Measurements from ENCODE around the gene TBC1D14. TPM values are rescaled to one million over a fixed set of nuclear protein-coding genes. Genes with fewer than 3 reads are reported as not detected.

Gene TBC1D14
- polyA plus RNA-seq, 1 of the 3 experiments (the other 2 are of a cell fraction): 39.5 TPM

DNA sequence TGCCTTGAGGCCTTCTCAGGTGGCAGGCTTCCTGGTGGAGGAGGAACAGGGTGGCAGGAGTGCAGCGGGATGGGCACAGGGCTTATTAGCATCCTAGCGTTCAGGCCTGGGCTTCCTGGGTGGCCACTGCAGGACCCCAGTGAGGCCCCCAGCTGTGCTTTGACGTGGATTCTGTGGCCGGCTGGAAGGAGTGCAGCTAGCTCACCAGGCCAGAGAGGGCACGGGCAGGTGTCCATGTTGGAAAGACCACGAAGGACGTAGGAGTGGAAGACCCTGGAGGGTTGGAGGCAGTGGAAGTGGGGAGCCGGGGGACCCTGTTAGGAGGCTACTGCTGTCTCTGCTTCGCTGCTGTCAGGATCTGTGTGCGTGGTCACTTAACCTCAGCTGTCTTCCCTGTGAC, 120.3 kb downstream of the TBC1D14 start (continued):
- TF ChIP-seq, protein P1, sequence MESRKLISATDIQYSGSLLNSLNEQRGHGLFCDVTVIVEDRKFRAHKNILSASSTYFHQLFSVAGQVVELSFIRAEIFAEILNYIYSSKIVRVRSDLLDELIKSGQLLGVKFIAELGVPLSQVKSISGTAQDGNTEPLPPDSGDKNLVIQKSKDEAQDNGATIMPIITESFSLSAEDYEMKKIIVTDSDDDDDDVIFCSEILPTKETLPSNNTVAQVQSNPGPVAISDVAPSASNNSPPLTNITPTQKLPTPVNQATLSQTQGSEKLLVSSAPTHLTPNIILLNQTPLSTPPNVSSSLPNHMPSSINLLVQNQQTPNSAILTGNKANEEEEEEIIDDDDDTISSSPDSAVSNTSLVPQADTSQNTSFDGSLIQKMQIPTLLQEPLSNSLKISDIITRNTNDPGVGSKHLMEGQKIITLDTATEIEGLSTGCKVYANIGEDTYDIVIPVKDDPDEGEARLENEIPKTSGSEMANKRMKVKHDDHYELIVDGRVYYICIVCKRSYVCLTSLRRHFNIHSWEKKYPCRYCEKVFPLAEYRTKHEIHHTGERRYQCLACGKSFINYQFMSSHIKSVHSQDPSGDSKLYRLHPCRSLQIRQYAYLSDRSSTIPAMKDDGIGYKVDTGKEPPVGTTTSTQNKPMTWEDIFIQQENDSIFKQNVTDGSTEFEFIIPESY (IDR thresholded peaks at IDR 0.05; ENCODE audit: borderline replicate concordance, low read depth): no peak
- no peak for TF ChIP-seq POLR2AphosphoS5 (IDR thresholded peaks at IDR 0.05; ENCODE audit: low read depth, low read length)
- no peak for TF ChIP-seq MEF2A (IDR thresholded peaks at IDR 0.05; ENCODE audit: borderline replicate concordance, low read depth)

DNA sequence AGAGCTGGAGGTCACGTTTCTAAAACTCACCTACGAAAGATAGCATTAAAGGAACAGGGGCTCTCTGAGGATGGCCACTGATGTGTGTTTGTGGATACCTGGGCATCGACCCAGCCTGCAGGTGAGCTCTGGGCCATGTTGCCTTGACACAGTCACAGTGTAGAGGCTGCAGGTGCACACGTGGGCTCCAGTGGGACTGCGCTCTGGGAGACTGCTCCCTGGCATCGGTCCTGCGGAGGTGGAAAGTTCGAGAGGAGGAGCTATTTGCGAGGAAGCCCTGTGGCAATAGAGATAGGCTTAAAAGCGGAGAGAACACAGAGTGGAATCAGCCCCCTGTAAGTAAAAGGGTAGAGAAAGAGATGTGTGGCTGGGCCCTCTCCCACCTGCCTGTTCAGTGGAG, 121.2 kb downstream of the TBC1D14 start:
- no peaks in the 10 kb centered on the region for H4K20me1 ChIP-seq (ENCODE audit: insufficient read depth)
- peaks cover 5 to 20% of the 10 kb centered on the region in 2 experiments for H3K36me3 ChIP-seq (replicated peaks in 1 of 2; ENCODE audit: control insufficient read depth in 1 of 2, insufficient read depth in 2 of 2, low read length in 1 of 2)
- peaks cover 8% of the 10 kb centered on the region for H3F3A ChIP-seq (replicated peaks; ENCODE audit: insufficient read depth)
- CTCF ChIA-PET: interaction anchor here (0.8 to 2.3 kb wide), 3 partner anchors 12 to 38 kb away, joined by 3 to 9 read pairs (median 5); partner anchors contain the start of genes GRPEL1 and TADA2B
- no peak overlapping the region for H3K4me2 ChIP-seq
- no peak for DNase-seq
- 90% methylated on average over 10 of the region's 10 CpGs for WGBS (ENCODE audit: low lambda C conversion rate)
- no peak overlapping the region for H3K4me3 ChIP-seq (ENCODE audit: low read depth in 2 of 2, low read length in 1 of 2)
- H3K27ac ChIP-seq (ENCODE audit: low read depth in 2 of 2, low read length in 1 of 2): no peak overlapping the region
- peaks cover 0 to 7% of the 10 kb centered on the region in 2 experiments; a peak in 1 of 4 replicates for H3K4me1 ChIP-seq (ENCODE audit: control insufficient read depth in 1 of 2, insufficient read depth in 2 of 2, low read depth in 1 of 2, low read length in 1 of 2)
- H3K9me3 ChIP-seq: no peaks in the 10 kb centered on the region
- H3K79me2 ChIP-seq (ENCODE audit: insufficient read depth): no peaks in the 10 kb centered on the region
- H3K9ac ChIP-seq: no peak overlapping the region
- TF ChIP-seq EP300 (IDR thresholded peaks at IDR 0.05; ENCODE audit: borderline replicate concordance in 1 of 2, low read depth in 1 of 2, low read length in 1 of 2): no peak
- no peak for TF ChIP-seq TCF12 (IDR thresholded peaks at IDR 0.05)
- TF ChIP-seq SMC3 (IDR thresholded peaks at IDR 0.05; ENCODE audit: low read depth, low read length): no peak
- TF ChIP-seq, protein P2, sequence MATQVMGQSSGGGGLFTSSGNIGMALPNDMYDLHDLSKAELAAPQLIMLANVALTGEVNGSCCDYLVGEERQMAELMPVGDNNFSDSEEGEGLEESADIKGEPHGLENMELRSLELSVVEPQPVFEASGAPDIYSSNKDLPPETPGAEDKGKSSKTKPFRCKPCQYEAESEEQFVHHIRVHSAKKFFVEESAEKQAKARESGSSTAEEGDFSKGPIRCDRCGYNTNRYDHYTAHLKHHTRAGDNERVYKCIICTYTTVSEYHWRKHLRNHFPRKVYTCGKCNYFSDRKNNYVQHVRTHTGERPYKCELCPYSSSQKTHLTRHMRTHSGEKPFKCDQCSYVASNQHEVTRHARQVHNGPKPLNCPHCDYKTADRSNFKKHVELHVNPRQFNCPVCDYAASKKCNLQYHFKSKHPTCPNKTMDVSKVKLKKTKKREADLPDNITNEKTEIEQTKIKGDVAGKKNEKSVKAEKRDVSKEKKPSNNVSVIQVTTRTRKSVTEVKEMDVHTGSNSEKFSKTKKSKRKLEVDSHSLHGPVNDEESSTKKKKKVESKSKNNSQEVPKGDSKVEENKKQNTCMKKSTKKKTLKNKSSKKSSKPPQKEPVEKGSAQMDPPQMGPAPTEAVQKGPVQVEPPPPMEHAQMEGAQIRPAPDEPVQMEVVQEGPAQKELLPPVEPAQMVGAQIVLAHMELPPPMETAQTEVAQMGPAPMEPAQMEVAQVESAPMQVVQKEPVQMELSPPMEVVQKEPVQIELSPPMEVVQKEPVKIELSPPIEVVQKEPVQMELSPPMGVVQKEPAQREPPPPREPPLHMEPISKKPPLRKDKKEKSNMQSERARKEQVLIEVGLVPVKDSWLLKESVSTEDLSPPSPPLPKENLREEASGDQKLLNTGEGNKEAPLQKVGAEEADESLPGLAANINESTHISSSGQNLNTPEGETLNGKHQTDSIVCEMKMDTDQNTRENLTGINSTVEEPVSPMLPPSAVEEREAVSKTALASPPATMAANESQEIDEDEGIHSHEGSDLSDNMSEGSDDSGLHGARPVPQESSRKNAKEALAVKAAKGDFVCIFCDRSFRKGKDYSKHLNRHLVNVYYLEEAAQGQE (IDR thresholded peaks at IDR 0.05; ENCODE audit: low read depth, low read length): no peak
- no peak for TF ChIP-seq MEF2A (IDR thresholded peaks at IDR 0.05; ENCODE audit: borderline replicate concordance, low read depth)
- no peak for TF ChIP-seq GABPA (IDR thresholded peaks at IDR 0.05; ENCODE audit: low read depth)
- TF ChIP-seq, protein P3, sequence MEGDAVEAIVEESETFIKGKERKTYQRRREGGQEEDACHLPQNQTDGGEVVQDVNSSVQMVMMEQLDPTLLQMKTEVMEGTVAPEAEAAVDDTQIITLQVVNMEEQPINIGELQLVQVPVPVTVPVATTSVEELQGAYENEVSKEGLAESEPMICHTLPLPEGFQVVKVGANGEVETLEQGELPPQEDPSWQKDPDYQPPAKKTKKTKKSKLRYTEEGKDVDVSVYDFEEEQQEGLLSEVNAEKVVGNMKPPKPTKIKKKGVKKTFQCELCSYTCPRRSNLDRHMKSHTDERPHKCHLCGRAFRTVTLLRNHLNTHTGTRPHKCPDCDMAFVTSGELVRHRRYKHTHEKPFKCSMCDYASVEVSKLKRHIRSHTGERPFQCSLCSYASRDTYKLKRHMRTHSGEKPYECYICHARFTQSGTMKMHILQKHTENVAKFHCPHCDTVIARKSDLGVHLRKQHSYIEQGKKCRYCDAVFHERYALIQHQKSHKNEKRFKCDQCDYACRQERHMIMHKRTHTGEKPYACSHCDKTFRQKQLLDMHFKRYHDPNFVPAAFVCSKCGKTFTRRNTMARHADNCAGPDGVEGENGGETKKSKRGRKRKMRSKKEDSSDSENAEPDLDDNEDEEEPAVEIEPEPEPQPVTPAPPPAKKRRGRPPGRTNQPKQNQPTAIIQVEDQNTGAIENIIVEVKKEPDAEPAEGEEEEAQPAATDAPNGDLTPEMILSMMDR (IDR thresholded peaks at IDR 0.05): no peak
- TF ChIP-seq, protein P4, sequence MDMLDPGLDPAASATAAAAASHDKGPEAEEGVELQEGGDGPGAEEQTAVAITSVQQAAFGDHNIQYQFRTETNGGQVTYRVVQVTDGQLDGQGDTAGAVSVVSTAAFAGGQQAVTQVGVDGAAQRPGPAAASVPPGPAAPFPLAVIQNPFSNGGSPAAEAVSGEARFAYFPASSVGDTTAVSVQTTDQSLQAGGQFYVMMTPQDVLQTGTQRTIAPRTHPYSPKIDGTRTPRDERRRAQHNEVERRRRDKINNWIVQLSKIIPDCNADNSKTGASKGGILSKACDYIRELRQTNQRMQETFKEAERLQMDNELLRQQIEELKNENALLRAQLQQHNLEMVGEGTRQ (IDR thresholded peaks at IDR 0.05; ENCODE audit: borderline replicate concordance, low read depth, low read length): no peak
- TF ChIP-seq FOSL2 (IDR thresholded peaks at IDR 0.05; ENCODE audit: borderline replicate concordance, low read depth): no peak
- TF ChIP-seq RAD21 (IDR thresholded peaks at IDR 0.05; ENCODE audit: low read length): no peak
- no peaks in the 10 kb centered on the region for H3K9me2 ChIP-seq
- H3K27me3 ChIP-seq (ENCODE audit: insufficient read depth): no peaks in the 10 kb centered on the region
- POLR2A ChIA-PET: no interaction called here
- H2AFZ ChIP-seq (ENCODE audit: low read depth): no peak overlapping the region
